GM19023 (cell line): ENCODE results near the gene TOMM40L.
"Not testable (repeated sequence)": the region's sequence is repeated elsewhere in the genome, so short reads cannot be mapped to it uniquely, and the experiment has no call there.

Experiments
- ATAC-seq: cut with Tn5 transposase; IDR thresholded peaks from one replicate; pipeline ENCODE4 v1.9.1; 2021; ENCODE audit warnings: mild to moderate bottlenecking, moderate library complexity; ENCODE audit not compliant: unreplicated experiment

Gene TOMM40L

GRCh38 chr1:161218301-161219077 is 7.4 kb upstream of the TOMM40L start:
- ATAC-seq = no peak

GRCh38 chr1:161219078-161219892 is 6.6 kb upstream of the TOMM40L start:
- no peak for ATAC-seq

GRCh38 chr1:161220002-161220401 is 5.9 kb upstream of the TOMM40L start:
- no peak for ATAC-seq

GRCh38 chr1:161222175-161223019 is 3.5 kb upstream of the TOMM40L start:
- no peak for ATAC-seq

- no peak for ATAC-seq
Measured at GRCh38 chr1:161223805-161224694, 1.8 kb upstream of the TOMM40L start.

- not testable (repeated sequence) for ATAC-seq
Measured at GRCh38 chr1:161224695-161225087, 1.2 kb upstream of the TOMM40L start.

- ATAC-seq = no peak
Measured at GRCh38 chr1:161225178-161225533, 704 bp upstream of the TOMM40L start.

- no peak for ATAC-seq
Measured at GRCh38 chr1:161226320-161226711, 456 bp downstream of the TOMM40L start.

- no peak for ATAC-seq
Measured at GRCh38 chr1:161226759-161227158, 899 bp downstream of the TOMM40L start.

GRCh38 chr1:161227196-161227871 is 1.5 kb downstream of the TOMM40L start:
- no peak for ATAC-seq

GRCh38 chr1:161228032-161228431 is 2.2 kb downstream of the TOMM40L start:
- no peak for ATAC-seq

- no peak for ATAC-seq
Measured at GRCh38 chr1:161229896-161230295, 4.0 kb downstream of the TOMM40L start.

GRCh38 chr1:161230762-161231161 is 4.9 kb downstream of the TOMM40L start:
- no peak for ATAC-seq

- no peak for ATAC-seq
Measured at GRCh38 chr1:161233102-161233501, 7.2 kb downstream of the TOMM40L start.

- ATAC-seq = no peak
Measured at GRCh38 chr1:161235957-161236775, 10.3 kb downstream of the TOMM40L start.

- no peak for ATAC-seq
Measured at GRCh38 chr1:161238039-161238473, 12.2 kb downstream of the TOMM40L start, which contains the start of gene NR1I3. NR1I3 (minus strand) TSS chr1:161238203; CDS start chr1:161236565, 1,638 bp downstream.

- no peak for ATAC-seq
Measured at GRCh38 chr1:161241682-161242081, 15.8 kb downstream of the TOMM40L start.

- no peak for ATAC-seq
Measured at GRCh38 chr1:161242313-161242712, 16.5 kb downstream of the TOMM40L start.

- ATAC-seq = no peak
Measured at GRCh38 chr1:161244888-161245287, 19.0 kb downstream of the TOMM40L start.
